Epithelial cell of prostate (primary cell): ENCODE results near the gene CD200R1.

ENCODE experiments used
- DNase-seq: peaks from one replicate; pipeline ENCODE4 v3.0.0-alpha.2; 2011; ENCODE audit warnings: low read depth, low spot score
- H3K27ac ChIP-seq: fragments of 450-650 bp; 2 replicates; pipeline ENCODE4 v1.5.1; 2017; ENCODE audit warnings: mild to moderate bottlenecking

The CD200R1 gene

GRCh38 chr3:112900113-112900512, 74.8 kb downstream of the CD200R1 start:
- no peak overlapping the region for H3K27ac ChIP-seq
- DNase-seq = no peak

- no peak overlapping the region for H3K27ac ChIP-seq
Measured at GRCh38 chr3:112897791-112898190, 77.1 kb downstream of the CD200R1 start.

GRCh38 chr3:112894258-112894657, 80.6 kb downstream of the CD200R1 start:
- DNase-seq = peak; percentile 6
- H3K27ac ChIP-seq = no peak overlapping the region

More at GRCh38 chr3:112897791-112898190, 77.1 kb downstream of the CD200R1 start:
- DNase-seq = no peak

- H3K27ac ChIP-seq = no peak overlapping the region
- DNase-seq = no peak
Measured at GRCh38 chr3:112889357-112889756, 85.5 kb downstream of the CD200R1 start.

- H3K27ac ChIP-seq = no peak overlapping the region
- no peak for DNase-seq
Measured at GRCh38 chr3:112888381-112889085, 86.4 kb downstream of the CD200R1 start.

- no peak for DNase-seq
- no peak overlapping the region for H3K27ac ChIP-seq
Measured at GRCh38 chr3:112884678-112885290, 90.1 kb downstream of the CD200R1 start.

GRCh38 chr3:112881891-112882290, 93.0 kb downstream of the CD200R1 start:
- DNase-seq = no peak
- no peak overlapping the region for H3K27ac ChIP-seq

GRCh38 chr3:112875561-112875960, 99.3 kb downstream of the CD200R1 start:
- no peak for DNase-seq
- H3K27ac ChIP-seq = no peak overlapping the region

- no peak for DNase-seq
- H3K27ac ChIP-seq = no peak overlapping the region
Measured at GRCh38 chr3:112874725-112875124, 100.2 kb downstream of the CD200R1 start.

GRCh38 chr3:112873632-112874031, 101.3 kb downstream of the CD200R1 start:
- no peak for DNase-seq
- H3K27ac ChIP-seq = no peak overlapping the region

- H3K27ac ChIP-seq = no peak overlapping the region
- DNase-seq = no peak
Measured at GRCh38 chr3:112871735-112872134, 103.2 kb downstream of the CD200R1 start.
